C4-2B (cell line): Measurements from ENCODE around the gene FAM47B.

Experiments used
- H3K27ac ChIP-seq: fragments of 450-650 bp; 2 replicates; pipeline ENCODE4 v1.5.1; 2017
- ZFX ChIP-seq: fragments of 450-650 bp; IDR thresholded peaks from 2 replicates; pipeline ENCODE4 v1.6.1; 2017
- TF ChIP-seq, protein P1 (sequence below): fragments of 450-650 bp; conservative IDR thresholded peaks from 2 replicates; pipeline ENCODE4 v1.5.1; 2017; ENCODE audit warnings: mild to moderate bottlenecking

FAM47B gene

DNA sequence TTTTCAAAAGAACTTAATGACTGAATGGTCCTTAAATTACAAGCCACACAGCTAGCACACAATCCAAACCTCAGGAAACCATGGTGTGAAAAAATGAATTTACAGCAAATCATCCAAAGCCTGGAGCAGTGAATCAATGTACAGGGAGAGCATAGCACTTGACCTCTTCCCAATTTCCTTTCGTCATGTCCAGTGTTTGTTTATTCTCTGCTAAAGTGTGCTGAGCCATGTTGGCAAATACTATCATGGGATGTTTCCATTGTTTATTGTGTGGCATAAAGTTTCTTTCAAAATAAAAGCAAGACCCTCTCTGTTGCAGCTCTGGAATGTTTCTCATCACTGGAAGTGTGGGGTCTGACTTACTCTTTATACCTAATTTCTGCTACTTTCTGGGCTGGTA lies 25.4 kb upstream of the FAM47B start:
- no peak for TF ChIP-seq ZFX
- TF ChIP-seq, protein P1, sequence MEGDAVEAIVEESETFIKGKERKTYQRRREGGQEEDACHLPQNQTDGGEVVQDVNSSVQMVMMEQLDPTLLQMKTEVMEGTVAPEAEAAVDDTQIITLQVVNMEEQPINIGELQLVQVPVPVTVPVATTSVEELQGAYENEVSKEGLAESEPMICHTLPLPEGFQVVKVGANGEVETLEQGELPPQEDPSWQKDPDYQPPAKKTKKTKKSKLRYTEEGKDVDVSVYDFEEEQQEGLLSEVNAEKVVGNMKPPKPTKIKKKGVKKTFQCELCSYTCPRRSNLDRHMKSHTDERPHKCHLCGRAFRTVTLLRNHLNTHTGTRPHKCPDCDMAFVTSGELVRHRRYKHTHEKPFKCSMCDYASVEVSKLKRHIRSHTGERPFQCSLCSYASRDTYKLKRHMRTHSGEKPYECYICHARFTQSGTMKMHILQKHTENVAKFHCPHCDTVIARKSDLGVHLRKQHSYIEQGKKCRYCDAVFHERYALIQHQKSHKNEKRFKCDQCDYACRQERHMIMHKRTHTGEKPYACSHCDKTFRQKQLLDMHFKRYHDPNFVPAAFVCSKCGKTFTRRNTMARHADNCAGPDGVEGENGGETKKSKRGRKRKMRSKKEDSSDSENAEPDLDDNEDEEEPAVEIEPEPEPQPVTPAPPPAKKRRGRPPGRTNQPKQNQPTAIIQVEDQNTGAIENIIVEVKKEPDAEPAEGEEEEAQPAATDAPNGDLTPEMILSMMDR, result no peak

DNA sequence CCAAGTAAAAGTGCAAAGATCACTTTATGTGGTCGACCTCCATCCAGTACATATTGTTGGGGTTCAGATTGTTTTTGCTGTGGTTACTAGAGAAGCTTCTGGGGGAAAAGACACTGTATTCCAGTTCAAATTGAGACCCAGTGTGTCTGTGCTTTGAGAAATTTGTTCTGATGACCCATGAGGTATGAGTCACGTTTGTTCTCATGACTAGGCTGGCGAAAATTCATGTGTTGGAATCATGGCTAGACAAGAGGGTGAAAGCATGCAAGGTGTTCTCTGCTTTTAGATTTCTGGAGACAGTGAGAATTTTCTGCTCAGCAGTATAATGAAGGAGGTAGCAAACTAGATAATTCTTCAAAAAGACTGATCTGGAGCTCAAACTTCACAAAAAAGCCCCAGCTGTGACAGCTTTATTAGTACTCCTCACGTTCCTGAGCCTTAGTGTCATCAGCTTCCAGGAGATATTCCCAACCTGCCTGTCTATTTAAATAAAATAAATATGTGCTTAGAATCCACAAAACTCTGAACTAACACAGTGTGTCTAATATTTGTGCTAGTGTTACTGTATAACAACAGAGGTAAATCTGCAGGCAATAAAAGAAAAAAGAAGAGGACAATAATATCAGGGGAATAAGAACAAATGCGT lies 24.4 kb upstream of the FAM47B start:
- H3K27ac ChIP-seq, result no peak overlapping the region
- TF ChIP-seq, protein P1, result no peak
- TF ChIP-seq ZFX, result no peak

More for the DNA sequence above, 25.4 kb upstream of the FAM47B start:
- H3K27ac ChIP-seq, result no peak overlapping the region

DNA sequence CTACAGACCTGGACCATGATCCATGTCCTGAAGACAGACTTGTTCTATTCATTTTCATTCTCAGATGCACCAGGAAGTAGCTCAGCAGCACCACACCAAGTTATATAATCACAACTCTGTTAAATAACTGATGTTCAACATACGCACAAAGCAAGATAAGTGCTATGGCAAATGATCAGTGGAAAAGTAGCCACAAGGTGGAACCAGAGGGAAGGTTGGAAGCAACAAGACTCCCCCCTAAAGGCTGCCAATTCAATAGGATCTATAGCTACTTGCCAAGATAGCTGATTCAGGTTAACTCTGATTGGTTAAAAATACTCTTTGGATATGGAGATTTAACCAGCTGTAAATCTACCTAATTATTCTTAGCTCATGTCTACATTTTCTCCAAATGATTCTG lies 23.7 kb upstream of the FAM47B start:
- TF ChIP-seq, protein P1, result peak; percentile 63
- TF ChIP-seq ZFX, result no peak
- H3K27ac ChIP-seq, result no peak overlapping the region

DNA sequence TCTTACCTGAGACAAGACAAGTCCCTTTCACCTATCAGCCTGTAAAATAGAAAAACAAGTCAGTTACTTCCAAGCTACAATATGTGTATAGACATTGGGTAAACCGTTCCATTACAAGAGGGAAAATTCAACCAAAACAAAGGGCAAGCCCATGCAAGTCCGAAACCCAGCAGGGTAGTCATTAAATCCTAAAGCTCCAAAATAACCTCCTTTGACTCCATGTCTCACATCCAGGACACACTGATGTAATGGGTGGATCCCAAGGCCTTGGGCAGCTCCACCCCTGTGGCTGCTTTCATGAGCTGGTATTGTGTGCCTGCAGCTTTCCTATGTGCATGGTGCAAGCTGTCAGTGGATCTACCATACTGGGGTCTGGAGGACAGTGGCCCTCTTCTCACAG lies 14.7 kb upstream of the FAM47B start:
- no peak overlapping the region for H3K27ac ChIP-seq
- TF ChIP-seq ZFX, result no peak
- TF ChIP-seq, protein P1, result no peak

DNA sequence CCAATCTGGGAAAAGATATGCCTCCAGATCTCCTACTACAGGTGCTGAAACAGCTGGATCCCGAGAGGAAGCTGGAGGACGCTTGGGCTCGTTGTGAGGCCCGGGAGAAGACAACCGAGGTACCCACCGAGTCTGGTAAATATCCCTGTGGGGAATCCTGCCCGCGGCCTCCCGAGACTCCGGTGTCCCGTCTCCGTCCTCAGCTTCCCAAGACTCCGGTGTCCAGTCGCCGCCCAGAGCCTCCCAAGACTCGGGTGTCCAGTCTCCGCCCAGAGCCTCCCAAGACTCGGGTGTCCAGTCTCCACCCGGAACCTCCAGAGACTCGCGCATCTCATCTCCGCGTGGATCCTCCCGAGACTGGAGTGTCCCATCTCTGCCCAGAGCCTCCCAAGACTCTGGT lies 639 bp downstream of the FAM47B start:
- TF ChIP-seq, protein P1, result no peak
- no peak for TF ChIP-seq ZFX
- no peak overlapping the region for H3K27ac ChIP-seq

DNA sequence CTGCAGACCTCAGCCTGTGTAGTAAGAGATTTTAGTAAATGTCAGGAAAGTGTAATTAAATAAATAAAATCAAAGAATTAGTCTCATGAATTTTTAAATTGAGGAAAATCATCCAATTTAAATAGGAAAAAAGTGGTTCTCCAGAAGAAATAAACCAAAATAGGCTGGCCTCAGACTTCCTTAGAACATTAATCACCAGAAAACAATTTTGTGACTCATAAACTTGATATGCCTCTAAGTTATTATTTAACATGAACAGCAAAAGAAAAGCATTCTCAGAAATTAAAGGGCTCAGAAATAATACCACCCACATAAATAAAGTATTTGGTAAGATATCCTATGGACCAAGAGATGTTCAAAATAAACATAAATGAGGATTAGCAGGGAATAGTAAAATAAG lies 14.3 kb downstream of the FAM47B start:
- no peak overlapping the region for H3K27ac ChIP-seq
- no peak for TF ChIP-seq ZFX
- TF ChIP-seq, protein P1, result no peak

DNA sequence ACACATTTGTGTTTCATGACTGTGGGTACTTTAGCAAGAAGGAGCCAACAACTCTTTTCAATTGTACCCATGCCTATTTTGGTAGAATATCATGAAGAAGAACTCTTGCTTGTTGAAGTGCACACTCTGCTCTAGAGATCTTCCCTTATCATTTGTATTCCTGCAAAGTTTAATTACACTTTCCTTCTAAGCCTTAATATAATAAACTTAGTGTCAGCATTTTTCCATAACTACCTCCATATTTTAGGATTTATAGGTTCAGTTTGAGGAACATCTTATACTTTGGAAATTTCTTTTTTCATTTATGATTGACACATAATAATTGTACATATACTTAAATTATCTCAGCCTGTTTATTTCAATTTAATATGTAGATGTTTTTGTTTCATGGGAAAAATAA lies 19.1 kb downstream of the FAM47B start:
- no peak overlapping the region for H3K27ac ChIP-seq
- TF ChIP-seq, protein P1, result no peak
- TF ChIP-seq ZFX, result no peak
